GM20431 (cell line): ENCODE data around the gene TAS1R2.

Experiments used
- in situ Hi-C: fragments of 300-500 bp; cut with MseI, MboI; formaldehyde crosslinking; loops from one replicate; pipeline ENCODE4 v1.15.0; 2020; ENCODE audit warnings: low sequenced_read_pairs; ENCODE audit not compliant: unreplicated experiment

The TAS1R2 gene

DNA sequence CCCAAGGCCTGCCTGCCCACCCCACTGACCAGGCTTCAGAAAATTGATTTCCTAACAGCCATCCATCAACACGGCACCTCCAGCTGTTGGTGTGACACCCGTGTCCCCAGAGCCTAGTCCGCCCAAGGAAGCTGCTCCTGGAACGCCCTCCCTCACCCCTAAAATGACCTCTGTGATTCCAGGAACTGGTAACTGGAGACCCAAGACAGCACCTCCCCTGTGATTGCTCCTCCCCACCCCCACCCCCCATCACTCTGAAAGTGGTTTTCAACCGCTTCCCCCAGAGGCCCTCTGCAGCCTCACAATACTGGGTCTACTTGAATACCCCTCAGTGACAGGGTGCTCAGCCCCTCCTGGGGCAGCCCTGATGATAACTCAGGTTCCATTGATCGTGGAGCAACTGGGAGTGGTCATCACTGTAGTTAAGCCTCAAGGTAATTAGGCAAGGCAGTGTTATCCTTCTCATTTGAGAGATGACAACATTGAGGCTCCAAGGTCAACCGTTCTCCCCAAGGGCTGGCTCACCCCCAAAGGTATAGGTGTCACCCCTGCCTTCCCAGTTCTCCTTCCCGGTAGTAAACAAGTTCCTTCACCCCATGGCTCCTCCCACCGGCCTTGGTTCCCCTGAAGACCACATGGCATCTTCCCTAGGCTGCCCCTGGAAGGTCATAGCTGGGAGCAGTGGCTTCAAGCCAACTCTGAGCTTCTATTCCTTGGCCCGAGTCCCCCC, 52.0 kb downstream of the TAS1R2 start:
- in situ Hi-C loops: loop anchor here (25.0 kb wide), 1 partner anchor 195 kb away; no protein-coding TSS in a partner anchor

DNA sequence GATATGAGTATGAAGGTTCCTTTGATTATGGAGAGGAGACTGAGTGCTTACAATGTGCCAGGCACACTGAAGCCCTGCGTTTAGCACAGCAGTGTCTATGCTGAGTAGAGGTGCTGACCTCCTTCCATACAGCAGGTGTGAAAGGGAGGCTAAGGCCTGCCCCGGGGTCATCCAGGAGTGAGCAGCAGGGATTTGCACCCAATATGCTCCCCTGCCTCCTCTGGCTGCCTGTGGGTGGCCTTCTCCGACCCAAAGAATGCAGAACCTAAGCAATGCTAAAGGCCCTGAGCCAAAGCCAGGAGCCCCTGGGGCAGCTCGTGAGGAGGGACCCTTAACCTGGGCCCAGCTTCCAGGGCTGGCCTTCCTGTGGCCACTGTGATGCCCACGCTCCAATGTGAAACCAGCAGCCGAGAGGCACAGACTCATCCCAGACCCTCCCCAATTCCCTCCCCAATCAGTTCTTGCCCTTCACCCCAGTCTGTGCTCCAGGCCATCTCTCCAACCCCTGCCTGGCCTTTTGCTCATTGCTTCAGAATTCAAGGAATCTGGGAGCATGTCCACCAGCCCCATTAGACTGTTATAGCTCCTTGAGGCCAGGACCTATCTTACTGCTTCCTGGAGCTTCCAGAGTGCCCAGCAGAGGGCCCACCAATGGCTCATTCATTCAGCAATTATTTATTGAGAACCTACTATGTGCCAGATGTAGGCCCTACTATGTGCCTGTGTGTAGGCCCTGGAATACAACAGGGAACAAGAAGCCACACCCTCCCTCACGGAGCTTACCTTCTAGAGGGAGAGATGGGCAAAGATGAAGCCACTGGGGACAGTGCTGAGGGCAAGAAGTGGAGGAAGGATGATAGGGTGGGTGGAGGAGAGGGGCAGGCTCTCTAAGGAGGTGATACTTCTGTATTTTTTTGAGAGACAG, 53.3 kb downstream of the TAS1R2 start:
- in situ Hi-C loops: loop anchor here (25.0 kb wide), 1 partner anchor 194 kb away; no protein-coding TSS in a partner anchor

DNA sequence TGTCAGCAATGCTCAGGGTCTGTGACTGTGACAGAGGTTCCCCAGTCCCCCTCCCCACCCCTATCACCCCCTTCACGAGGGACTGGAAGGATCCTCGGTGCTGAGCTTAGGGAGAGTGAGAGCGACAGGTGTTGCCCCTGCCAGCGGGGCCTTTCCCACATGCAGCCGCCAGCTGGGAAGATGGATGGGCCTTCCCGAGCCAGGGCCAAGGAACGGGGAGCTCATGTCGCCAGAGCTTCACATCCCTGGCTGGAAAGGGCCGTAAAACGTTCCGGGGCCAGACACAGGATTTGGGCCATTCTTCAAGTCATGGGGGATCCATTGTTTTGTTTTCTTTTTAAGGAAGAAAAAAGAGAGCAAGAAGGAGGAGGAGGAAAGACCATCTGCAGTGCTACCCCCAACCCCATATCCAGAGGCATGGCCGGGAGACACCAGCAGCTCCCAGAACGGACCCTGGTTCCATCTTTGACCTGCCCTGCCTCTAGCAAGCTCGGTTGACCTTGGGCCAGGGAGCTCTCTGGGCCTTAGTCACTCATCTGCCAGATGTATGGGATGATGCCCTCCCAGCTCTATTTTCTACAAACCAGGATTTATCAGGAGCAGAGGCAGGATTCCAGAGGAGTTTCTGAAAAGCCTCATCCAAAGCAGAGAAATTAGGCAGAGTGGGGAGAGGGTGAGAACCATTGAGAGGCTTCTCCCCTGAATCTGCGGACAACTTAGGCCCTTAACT, 54.1 kb downstream of the TAS1R2 start:
- in situ Hi-C loops: loop anchor here (25.0 kb wide), 1 partner anchor 193 kb away; no protein-coding TSS in a partner anchor

DNA sequence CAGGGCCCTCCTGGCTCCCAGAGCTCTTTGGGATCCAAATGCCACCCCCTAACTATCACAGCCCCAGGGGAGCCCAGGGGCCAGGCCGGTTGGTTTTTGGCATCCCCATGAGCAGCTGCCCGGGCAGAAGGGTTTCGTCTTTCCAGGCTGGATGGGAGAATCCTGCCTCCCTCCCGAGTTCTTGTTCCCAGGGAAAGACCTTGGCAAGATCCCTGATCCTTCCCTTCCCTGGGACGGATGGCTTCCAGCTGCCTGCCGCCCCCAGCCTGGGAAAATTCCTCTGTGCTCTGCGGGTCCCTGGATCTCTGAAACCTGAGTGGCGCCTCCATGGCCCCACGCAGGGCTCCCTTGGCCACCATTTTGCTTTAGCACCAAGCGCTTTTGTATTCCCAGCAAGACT, 55.6 kb downstream of the TAS1R2 start:
- in situ Hi-C loops: loop anchor here (25.0 kb wide), 1 partner anchor 192 kb away; no protein-coding TSS in a partner anchor

DNA sequence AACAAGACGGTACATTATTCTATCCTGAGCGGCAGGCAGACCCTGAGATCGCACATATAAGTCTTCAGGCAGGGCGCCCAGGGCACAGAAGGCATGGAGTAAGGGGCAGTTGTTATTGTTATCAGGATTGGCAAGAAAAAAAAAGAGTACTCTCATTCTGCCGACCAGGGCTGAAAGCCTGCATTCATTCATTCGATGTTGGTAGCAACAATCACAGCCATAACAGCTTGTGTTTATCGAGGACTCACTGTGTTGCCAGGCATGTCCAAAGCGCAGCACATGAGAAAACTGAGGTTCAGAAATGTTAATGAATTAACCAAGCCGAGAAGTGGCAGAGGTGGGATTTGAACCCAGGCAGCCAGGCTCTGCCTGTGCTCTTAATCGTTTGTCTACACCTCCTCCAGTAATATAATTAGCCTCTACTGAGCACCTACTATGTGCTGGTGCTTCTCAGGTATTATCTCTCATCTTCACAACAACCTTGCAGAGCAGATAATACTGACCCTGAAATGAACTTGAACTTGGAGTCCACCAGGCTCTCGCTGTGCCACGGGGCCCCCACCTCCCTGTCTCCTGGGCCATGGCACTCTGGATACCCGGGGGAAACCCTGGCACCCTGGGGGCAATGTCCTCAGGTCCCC, 56.2 kb downstream of the TAS1R2 start:
- in situ Hi-C loops: loop anchor here (25.0 kb wide), 1 partner anchor 191 kb away; no protein-coding TSS in a partner anchor

DNA sequence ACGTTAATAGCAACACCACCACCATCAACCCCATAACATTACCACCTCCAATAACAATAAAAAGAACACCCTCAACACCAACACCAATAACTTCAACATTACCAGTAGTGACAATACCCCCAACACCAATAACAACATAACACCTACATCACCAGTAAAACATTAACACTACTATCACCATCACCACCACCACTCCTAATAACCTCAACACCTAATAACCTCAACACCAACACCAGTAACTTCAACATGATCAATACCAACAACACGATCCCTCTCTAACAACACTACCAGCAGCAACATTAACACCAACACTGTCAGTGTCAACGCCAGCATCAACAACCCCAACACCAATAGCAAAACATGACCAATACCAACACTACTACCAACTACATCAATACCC, 57.2 kb downstream of the TAS1R2 start:
- in situ Hi-C loops: loop anchor here (25.0 kb wide), 1 partner anchor 190 kb away; no protein-coding TSS in a partner anchor

DNA sequence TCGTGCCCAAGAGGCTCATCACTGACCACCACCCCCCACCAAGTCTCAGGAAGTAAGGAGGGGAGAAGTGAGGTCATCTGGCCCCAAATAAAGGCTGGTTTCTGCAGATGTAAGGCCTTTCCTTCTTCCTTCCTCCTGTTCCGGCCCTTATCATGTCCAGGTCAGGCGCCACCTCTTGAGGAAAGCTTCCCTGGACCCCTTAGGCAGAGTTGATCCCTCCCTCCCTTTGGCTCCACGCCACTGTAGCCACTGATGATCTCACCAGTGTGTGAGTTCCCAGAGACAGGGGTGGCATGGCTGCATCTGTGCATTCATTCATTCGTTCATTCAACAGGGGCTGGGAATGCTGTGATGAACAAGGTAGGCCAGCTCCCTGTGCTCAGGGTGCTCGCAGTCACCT, 59.2 kb downstream of the TAS1R2 start:
- in situ Hi-C loops: loop anchor here (25.0 kb wide), 1 partner anchor 188 kb away; no protein-coding TSS in a partner anchor

DNA sequence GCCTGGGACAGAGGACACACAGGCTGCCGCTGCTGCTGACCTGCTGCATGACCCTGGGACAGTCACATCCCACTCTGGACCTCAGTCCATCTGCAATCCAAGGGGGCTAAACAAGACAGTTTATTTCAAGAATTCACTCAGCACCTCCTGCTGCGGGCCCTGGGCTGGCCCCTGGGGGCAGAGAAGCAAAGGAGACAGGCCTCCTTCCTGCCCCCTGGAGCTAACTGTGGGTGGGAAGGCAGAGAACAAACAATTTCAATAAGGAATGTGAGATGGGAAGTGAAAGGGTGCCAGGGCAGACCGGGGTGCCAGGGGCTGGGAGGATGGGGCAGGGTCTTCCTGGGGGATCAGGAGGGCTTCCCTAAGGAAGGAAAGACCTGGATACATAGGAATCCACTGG, 60.0 kb downstream of the TAS1R2 start:
- in situ Hi-C loops: no loop called here

DNA sequence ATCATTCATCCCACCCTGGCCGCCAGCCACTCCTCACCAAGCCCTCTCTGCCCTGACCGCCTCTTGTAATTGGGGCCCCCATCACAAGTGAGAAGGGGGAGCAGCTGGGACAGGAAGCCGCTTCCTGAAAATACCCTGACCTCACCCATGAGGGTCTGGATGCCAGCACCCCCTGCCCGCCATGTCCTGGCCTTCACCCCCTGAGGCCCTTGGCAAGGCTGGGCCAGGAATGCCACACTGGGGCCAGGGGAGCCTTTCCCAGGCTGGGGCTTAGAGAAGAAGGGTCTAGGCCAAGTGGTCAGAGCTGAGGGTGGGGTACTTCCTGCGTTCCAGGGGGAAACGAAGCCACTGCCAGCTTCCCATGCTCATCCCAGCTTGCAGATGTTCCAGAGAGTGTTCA, 60.5 kb downstream of the TAS1R2 start:
- in situ Hi-C loops: no loop called here

DNA sequence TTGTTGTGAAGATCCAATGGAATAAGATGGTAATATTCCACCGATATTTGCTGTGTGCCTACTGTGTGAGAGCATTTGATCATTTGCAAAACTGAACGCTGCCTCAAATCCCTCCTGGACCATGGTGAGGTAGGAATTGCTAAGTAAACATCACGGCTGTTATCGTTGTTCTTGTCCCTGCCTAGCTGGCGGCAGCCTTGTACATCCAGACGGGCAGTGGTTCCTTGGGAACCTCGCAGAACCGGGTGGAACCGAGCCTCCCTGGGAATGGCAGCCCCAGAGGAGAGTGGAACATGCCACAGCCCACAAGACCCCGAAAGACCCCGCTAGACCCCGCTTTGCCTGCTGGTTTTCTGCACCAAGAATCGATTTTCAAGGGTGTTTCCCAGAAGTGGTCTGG, 60.9 kb downstream of the TAS1R2 start:
- in situ Hi-C loops: no loop called here

DNA sequence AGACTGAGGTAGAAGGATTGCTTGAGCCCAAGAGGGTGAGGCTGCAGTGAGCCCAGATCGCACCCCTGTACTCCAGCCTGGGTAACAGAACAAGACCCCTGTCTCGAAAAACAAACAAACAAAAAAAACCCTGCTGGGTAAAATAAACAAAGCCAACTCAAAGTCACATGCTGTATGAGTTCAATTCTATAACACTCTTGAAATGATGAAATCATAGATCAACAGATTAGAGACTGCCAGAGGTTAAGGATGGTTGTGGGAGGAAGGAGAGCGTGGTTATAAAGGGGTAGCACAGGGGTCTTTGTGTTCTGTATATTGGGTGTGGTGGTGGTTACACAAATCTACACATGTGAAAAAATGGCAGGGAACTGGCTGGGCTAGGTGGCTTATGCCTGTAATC, 62.5 kb downstream of the TAS1R2 start:
- in situ Hi-C loops: no loop called here

DNA sequence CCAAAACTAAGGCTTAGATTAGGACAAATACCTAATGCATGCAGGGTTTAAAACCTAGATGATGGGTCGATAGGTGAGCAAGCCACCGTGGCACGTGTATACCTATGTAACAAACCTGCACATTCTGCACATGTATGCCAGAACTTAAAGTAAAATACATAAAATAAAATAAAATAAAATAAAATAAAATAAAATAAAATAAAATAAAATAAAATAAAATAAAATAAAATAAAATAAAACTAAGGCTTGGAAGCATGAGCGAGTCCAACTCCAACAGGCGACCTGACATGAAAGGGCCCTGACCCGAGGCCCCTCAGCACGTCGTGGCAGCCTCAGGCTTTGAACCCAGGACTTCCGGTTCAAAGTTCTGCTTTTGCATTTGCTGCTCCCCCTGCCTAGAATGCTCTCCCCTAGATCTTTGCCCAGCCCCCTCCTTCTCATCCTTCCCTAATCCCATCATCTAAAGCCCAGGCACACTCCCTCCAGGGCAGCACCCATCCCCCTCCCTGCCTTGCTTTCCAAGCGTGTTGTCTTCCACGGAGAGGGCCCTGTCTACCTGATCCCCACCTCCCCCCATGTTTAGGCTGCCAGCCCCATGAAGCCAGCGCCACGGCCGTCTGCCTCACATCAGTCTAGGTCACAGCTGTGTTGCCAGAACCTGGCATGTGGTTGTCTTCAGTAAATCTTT, 64.3 kb downstream of the TAS1R2 start:
- in situ Hi-C loops: no loop called here

DNA sequence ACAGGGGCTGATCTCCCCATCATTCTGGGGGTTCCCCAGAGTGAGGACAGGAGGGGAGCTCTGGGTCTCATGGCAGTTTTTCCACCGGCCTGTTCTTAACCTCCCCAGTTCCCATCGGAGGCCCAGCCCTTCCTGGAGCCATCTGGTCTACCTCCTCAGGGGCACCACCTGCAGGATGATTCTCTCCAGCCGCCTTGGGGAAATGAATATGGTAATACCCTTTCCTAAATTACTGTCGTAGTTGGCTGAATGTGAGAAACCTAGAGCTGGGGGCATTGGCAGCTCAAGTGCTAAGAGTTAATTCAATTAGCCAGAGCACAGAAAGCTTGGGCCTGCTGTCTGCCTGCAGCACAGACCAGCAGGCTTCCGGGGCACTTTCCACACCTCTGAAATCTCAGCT, 64.9 kb downstream of the TAS1R2 start:
- in situ Hi-C loops: no loop called here

DNA sequence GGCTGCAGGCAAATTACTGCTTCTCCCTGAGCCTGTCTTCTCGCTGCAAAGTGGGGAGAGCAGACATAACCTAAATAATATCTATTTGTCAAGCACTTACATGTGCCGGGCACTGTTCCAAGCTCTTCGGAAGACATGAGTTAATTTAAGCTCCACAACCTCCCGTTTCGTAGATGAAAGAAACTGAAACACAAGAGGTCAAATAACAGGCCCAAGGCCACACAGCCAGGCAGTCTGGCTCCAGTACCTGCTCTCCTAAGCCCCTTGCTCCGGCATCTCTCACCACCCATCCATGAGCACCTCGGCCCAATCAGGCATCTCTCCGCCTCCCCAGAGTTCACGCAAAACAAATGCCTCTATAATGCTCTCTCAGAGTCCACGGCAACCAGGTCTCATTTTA, 65.4 kb downstream of the TAS1R2 start:
- in situ Hi-C loops: no loop called here

DNA sequence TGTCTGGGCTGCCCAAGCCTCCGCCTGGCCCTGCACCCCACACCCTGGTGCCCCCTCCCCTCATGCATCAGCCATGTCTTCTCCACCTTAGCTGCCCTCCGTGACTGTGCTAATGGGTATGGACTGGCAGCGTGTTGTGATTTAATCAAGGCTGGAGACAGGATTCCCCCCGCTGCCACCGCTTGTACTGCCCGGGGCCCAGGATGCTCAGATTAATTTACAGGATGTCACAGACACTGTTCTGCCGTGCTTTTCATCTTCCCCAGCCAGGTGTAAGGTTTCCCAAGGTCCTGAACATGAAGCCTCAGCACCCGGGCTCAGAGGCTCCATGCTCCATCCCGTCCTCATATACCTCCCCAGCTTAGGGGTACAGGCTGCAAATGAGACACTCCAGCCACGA, 66.3 kb downstream of the TAS1R2 start:
- in situ Hi-C loops: no loop called here

DNA sequence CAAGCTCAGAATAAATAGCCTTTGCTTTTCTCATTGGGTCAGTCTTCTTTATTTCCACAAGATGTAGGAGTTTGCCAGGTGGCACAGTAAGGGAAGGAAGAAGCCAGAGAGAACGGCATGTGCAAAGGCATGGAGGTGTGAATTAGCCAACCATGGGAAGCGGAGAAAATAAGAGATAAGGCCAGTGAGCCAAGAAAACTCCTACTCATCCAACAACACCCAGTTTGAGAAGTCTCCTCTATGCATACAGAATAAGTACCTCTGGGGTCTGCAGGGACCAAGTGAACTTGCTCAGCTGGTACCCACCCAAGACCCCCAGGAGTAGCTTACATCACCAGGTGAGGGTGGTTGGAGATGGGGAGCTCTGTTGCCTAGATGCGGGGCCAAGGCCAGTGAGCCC, 66.7 kb downstream of the TAS1R2 start:
- in situ Hi-C loops: no loop called here
